DMS 273 treated with DMSO at 0.1 percent for 48 hours (cell line): ENCODE measurements around the gene SH2D3C.
"Not testable (repeated sequence)": the region's sequence is repeated elsewhere in the genome, so short reads cannot be mapped to it uniquely, and the experiment has no call there.

ENCODE experiments used
- DNase-seq: peaks from one replicate; lab custom pipeline; 2025; lab: John Stamatoyannopoulos, UW

The SH2D3C gene

DNA sequence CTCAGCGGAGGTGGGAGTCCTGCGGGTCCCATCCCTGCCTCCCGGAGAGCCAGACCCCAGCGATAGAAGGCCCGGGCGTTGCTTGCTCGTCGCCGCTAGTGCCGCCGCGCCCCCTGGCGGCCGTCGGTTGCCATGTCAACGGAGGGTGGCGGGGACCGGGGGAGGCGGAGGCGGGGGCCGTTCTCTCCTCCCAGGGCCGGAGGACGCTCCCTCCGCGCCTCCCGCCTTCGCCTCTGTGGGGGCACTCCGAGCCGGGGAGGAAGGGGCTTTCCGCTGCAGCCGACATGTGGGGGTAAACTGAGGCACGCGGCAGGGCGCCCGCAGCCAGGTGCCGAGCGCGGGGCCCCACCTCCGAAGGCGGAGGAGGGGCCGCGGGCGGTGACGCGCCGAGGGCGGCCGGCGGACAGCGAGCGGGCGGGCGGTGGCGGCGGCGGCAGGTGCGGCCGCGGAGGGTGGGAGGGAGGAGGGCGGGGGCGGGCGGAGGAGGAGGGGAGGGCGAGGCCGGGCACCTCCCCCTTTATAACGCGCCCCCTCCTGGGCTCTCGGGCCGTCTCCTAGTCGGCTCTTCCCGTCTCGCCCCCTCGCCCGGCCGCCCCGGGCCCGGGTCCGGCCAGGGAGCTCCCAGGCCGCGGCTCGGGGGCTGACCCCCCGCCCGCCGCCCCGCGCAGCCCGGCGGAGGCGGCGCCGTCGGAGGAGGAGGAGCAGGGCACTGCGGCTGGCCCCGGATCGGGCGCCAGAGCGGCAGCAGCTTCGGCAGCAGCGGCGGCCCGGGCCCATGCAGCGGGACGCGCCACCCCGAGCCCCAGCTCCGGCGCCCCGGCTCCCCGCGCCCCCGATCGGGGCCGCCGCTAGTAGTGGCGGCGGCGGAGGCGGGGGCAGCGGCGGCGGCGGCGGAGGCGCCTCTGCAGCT is 6.8 kb upstream of the SH2D3C start:
- DNase-seq = peak; percentile 49

DNA sequence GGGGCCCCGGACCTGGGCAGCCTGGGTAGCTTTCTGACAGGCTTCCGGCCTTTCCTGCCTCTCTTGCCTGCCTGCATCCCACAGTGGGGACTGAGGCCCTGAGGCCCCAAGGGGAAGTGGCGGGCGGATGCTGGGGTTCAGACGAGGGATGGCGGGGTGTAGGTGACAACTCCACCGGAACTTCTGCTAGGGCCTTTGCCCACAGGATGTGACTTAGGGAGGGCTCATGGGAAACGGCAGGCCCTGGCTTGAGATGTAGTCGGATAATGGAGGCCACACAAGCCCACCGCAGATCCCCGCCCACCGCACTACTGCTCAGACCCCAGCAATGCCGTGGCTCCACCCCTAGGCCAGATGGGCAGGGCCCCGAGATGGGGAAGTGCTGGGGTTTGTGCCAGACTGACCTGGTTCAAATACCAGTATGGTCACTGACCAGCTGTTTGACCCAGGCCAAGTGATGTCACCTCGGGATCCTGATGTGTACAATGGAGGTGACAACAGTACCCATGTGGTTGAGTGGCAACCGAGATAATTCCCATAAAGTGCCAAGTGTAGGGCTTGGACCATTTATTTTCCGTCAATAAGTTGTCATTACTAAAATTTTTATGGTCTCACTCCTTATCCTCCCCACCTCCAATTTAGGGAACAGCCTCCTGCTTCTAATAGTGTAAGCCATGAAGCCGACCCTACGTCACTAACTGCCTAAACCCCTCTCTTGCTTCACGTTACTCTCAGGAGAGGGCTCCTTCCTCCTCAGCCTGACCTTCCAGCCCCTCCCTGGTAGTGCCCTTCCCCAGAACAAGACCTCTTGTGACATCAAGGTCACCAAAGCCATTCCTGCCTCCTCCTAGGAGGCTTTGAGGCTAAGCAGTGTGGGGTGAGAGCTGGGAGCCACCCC is 4.9 kb upstream of the SH2D3C start:
- no peak for DNase-seq

DNA sequence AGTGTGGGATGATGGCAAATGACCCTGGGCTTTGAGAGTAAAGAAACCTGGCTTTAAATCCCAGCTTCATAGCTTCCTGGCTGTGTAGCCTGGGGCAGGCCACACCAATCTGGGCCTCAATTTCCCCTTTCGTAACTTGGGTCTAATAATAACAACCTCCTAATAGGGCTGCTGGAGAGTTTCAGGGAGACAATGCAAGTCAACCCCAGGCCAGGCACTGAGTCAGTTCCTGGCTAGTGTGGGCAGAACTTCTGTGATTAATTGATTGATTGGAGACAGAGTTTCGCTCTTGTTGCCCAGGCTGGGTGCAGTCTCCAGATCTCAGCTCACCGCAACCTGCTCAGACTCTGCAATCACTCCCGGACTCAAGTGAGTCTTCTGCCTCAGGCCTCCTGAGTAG is 3.3 kb upstream of the SH2D3C start:
- DNase-seq = no peak

DNA sequence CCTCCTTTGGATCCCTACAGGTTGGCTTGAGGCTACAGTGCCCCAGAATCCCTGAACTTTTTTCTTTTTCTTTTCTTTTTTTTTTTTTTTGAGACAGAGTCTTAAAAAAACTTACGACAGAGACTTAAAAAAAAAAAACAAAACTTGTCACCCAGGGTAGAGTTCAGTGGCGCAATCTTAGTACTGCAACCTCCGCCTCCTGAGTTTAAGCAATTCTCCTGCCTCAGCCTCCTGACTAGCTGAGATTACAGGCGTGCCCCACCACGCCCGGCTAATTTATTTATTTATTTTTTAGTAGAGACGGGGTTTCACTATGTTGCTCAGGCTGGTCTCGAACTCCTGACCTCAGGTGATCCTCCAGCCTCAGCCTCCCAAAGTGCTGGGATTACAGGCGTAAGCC is 2.4 kb upstream of the SH2D3C start:
- not testable (repeated sequence) for DNase-seq

DNA sequence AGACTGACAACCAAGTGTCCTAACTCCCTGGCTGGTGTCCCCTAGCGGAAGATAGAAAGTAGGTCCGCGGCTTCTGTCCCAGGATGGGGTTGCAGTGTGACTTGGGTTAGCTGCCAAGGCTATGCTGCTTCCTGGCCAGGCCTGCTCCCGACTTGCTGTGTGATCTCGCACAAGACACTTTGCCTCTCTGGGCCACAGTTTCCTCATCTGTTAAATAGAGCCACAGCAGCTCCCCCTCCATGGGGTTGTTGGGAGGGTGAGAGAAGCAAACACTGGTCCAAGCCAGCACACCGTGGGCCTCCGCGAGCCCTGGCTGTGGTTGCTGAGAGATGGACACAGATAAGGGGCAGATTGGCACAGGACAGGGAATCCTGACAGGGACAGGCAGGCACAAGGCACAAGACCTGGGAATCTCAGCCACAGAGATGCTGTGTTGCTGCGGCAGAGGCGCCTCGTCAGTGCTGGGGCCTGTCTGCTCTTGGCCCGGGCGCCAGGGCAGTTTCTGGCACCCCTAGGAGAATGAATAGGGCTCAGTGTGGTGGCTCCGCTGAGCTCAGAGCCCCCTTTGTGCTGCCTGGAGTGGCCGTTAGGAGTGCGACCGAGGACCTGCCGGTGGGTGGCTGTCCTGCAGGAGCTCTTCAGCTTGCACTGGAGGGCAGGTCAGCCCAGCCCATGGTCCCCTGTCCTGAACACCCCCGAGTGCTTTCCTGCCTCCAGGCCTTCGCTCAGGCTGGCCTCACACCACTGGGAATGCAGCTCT is 1.8 kb upstream of the SH2D3C start:
- no peak for DNase-seq

DNA sequence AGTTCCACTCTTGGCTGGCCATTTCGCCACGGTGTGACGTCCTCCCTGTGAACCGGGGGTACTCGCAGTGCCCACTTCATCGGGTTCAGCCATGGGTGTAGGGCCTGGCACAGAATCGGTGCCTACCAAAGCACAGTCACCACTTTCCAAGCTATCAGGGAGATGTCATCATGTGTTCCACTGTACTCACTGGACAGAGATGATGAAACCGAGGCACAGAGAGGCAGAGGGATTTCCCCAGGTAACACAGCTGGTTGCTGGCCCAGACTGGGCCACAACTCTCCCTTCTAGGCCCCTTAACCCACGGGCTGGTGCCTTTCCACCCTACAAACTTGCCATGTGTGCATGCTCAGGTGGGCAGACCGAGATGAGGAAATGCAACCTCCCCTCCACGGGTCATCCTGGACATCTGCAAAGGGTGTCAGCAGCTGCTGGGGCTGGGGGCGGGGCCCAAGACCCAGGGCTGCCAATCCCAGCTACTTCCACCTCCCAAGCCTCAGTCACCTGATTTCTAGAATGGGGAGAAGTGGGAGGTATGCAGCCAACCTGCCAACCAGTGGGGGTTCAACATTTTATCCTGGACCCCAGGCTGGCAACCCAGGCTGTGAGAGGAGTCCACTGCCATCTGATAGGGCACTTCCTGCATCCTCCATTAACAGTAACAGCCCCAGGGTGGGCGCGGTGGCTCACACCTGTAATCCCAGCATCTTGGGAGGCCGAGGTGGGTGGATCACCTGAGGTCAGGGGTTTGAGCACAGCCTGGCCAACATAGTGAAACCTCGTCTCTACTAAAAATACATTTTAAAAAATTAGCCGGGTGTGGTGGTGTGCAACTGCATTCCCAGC is 893 bp upstream of the SH2D3C start:
- no peak for DNase-seq

DNA sequence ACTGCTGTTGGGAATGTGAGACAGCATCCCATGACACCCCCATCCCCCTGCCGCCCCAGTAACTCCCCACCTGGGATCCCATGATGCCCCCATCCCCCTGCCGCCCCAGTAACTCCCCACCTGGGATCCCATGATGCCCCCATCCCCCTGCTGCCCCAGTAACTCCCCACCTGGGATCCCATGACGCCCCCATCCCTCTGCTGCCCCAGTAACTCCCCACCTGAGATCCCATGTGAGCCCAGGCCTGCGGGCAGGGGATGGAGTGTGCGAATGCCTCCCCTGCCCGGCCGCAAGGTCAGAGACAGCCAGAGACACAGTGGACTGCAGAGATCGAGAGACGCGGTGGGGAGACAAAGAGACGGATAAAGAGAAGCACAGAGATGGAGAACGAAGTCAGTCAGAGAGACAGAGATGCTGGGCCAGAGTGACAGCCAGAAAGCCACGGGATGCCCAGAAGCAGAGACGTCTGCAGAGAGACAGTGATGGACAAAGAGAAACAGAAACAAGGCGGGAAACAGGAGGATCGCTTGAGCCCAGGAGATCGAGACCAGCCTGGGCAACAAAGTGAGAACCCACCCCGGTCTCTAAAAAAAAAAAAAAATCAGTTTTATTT is 992 bp downstream of the SH2D3C start:
- DNase-seq = no peak

DNA sequence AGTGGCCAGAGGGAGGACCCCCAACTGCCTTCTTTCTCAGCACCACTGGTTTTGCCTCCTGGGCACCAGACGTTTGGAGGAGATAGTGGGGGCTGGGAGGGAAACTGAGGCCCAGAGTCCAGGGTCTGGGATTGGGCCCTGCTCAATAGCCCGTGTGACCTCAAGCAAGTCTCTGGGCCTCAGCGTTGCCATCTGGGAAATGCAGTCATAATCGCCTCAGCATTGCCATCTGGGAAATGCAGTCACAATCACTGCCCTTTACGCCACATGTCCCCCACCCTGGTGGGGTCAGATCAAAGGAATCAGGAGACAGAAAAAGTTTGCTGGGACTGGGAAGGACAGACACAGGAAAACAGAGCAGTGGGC is 1.6 kb downstream of the SH2D3C start:
- DNase-seq = no peak

DNA sequence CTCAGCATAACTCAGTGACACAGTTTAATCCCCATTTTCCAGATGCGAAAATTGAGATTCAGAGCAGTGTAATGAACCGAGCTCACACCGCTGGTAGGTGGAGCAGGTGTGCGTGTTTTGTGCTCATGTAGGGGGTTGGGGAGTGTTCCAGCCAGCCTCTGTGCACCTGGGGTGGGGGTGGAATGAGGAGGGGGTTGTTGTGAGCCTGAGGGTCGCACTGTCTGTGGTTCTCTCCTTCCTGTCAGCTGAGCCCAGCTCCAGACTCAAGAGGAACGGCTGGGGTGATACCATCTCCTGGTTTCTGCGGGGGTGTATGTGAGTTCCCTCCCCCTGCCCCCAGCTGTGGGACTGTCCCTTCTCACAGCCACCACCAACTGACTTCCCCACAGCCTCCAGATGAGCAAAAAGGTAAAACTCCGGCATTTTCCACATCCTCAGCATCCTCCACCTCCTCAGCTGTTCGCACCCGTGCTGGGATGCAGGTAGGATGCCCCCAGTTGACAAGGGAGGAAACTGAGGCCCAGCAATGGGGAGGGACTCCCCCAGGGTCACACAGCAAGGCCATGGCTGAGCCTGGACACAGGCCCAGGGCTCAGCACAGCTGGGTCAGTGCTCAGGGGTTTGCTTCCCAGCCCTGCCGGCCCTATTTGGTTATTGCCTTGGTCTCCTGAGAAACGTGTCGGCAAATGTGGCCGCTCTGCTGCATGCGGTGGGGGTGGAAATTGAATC is 2.1 kb downstream of the SH2D3C start:
- no peak for DNase-seq

DNA sequence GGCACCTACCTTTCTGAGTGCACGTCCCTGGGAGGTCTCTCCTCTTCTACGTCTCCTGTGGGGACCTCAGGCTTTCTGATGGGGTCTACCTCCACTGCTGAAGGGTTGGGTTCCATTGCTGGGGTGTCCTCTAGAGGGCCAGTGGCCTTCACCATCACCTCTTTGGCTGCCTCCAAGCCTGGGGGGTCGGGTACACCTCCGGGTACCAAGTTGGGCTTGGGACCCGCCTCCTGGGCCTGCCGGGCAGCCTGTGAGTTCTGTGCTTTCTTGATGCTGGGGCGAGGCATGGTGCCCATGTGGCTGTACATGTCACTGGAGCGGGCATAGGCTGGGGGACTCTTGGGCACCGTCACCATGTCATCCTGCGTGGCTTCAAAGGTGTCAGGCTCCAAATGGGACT is 4.5 kb downstream of the SH2D3C start:
- no peak for DNase-seq

DNA sequence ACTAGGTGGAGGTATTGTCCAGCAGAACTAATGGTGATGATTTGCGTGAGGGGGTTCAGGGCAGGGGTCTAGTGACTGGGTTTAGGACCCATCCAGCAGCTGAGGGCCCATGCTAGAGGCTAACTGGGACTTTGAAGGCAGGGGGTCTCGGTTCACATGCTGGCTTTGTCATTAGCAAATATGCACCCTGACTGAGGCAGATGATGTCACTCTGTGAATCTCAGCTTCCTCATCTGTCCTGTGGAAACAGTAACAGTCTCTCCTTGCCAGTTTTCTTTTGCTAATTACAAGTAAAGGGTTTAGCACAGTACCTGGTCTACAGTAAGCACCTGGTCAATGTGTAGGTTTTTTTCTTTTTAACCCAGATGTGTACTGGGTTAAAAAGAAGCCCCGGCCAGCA is 5.2 kb downstream of the SH2D3C start:
- DNase-seq = no peak

DNA sequence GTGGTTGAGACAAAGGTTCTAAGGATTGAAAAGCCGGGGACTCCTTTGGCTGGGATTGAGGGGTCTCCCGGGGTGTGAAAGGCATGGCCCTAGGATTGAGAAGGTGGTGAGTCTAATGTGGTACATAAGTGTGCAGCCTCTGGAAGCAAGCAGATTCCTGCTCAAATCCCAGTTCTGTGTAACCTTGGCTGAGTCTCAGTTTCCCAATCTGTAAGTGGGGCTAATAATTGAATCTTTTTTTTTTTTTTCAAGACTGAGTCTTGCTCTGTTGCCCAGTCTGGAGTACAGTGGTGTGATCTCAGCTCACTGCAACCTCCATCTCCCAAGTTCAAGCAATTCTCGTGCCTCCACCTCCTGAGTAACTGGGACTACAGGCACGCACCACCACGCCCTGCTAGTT is 5.9 kb downstream of the SH2D3C start:
- DNase-seq = no peak

DNA sequence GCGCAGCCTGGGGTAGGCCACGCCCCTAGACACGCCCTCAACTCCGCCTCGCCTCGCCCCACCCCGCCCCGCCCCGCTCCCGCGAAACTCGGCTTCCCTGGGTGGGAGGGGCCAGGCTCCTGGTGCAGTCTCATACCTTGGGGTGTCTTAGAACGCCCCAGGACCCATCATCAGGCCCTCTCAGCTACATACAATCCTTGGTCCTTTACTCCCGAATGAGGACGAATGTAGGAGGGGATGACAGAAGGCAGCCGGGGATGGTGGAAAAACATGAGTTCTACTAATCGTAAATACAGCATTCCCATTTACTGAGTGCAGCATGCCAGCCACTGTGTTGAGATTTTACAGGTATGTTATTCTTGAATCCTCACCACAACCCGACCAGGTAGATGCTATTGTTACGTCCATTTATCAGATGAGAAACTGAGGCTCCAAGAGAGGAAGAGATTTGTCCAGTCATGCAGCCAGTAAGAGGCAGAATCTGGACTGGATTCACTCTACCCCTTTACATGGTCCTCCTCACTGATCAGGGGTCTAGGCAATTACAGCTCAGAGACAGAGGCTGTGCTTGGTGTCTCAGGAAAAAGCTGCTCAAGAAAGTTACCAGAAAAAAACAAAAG is 6.8 kb downstream of the SH2D3C start:
- no peak for DNase-seq

DNA sequence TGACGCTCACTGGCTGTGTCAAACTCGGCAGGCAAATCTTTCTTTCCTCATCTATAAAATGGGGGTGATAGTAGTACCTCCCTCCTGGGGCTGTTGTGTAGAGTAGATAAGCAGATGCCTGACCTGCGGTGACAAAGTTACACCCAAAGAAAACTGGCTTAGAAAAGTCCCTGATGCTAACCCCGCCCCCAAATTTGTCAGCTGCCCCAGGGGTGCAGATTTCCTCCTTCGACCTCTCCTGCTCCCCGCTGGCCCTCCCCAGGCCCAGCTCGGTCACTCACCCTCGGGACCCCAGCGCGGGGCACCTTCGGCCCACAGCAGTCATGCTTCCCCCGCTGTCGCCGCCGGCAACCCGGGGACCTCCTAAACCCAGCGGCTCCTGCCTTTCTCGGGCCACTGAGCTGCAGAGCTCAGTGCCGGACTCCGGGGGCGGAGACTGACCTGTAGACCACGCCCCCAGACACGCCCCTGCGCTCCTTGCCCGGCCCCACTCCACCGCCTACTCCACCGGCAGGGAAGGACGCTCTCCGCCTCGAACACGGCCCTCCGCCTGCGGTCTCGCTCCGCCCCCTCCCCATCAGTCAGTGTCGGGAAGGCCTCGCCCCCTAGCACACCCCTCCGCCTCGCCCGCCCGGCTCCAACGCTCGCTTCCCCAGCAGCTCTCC is 7.4 kb downstream of the SH2D3C start:
- DNase-seq = peak; percentile 90

DNA sequence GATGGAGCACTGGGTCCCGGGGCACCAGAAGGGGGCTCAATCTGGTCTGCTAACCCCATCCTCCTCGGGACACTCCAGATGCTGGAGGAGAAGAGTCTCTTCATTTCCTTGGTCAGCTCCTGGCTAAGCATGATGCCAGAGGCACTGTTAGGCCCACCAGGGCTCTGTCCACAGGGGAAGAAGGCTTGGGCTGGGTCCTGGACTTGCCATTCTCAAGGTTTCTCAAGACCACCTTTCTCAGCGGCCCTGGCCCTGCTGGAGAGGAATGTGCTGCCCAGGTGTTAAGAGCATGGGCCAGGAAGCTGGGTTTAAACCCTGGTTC is 7.9 kb downstream of the SH2D3C start:
- DNase-seq = no peak

DNA sequence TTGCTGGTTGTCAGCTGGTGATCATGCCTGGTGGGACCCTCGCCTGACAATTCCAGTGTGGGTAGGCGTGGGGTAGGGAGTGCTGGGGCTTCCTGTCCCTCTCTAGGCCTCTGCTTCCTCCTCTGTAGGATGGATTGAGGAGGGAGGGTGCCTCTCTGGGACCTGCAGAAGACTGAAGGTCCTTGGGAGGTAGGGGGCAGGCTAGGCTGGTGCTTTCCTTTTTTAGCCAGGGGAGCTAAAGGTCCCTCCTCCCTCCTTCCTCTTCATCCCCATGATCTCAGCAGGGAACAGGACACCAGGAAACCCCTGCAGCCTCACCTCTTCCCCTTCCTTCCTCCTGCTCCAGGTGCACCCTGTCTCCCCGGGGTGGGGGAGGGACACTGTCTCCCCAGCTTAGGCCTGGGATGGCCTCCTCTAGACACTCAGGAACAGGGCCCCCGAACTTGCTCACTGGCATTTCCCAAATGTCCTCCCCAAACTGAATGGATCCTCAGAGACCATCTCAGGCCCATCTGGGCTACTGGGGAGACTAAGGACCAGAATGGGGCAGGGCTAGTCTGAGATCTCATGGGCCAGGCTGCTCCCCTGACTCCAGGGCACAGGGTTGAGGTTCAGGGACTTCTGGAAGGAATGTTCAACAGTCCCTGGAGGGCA is 8.4 kb downstream of the SH2D3C start:
- no peak for DNase-seq

DNA sequence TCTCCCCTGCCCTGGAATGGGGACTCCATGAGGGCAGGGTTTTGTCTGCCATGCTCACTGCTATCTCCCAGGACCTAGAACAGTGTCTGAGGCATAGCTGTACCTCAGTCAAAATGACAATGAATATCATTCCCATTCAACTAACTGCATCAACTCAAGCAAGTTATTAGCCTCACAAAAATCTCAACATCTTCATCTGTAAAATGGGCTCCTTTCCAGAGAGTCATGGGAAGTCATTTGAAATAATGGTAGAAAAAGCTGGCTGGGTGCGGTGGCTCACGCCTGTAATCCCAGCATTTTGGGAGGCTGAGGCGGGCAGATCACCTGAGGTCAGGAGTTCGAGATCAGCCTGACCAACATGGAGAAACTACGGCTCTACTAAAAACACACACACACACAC is 9.4 kb downstream of the SH2D3C start:
- DNase-seq = no peak

DNA sequence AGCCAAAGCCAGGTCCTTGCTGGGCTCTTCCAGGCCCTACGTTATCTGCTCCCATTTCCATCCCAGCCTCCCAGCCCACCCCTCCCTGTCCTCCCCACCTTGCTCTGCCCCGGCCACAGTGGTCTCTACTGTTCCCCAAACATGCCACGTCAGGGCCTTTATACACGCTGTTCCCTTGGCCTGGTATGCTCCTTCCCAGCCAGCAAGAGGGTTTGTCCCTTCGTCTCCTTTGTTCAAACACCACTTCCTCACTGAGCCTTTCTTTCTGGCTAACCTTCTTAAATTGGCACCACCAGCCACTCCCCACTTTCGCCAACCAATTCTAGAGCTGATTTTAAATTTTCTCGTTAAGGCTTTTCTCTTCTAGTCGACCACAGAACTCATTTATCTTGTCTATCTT is 9.8 kb downstream of the SH2D3C start:
- no peak for DNase-seq

DNA sequence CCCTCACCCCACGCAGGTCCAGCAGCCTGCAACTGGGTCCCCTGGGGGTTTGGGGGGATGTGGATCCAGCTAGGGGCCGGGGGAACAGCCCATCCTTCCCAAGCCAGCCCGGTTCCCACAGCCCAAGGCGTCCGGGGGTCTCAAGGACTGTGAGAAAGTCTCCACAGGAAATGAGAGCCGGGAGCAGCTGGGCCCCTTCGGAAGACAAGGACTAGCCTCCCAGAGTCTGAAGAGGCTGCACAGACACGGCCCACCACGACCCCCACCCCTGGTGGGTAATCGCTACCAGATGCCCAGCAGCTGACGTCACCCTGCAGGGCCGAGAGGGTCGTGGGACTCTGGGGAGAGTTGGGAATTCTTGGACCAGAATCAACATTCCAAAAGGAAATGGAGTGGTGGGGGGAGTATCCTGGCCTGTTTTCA is 10.5 kb downstream of the SH2D3C start:
- no peak for DNase-seq
